HG03571 (cell line): ENCODE data around the gene TRIM47.
"Not testable (repeated sequence)": the region's sequence is repeated elsewhere in the genome, so short reads cannot be mapped to it uniquely, and the experiment has no call there.

Experiments used
- ATAC-seq: cut with Tn5 transposase; IDR thresholded peaks from one replicate; pipeline ENCODE4 v1.9.1; 2021; ENCODE audit not compliant: unreplicated experiment

The TRIM47 gene

DNA sequence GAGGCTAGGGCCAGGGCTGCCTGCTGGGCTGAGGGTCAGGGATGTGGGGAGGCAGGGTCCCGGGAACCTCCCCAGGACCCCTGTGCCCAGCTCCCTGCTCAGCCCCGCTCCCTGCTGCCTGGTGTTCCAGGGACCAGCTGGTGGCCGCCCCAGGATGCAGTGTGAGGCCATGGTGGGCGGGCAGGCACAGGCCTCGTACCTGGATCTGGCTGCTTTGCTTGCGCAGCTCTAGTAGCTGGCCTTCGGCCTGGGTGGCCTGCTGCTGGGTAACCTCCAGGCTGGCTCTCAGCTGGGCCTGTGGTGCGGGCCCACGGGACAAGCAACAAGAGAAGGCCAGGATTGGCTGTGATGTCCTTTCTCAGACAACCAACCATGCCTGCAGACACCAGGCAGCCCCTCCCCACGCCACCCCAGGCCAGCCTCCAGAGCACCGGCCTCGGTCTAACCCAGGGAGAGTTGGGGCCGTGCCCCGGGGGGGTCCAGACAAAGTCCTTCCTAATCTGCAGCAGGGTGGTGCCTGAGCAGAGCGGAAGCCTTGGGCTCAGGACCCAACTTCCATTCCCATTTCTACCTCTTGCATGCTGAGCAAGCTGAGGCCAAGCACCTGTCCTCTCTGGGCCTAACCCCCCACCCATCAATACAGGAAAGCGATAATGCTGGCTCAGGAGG lies 14.3 kb upstream of the TRIM47 start:
- ATAC-seq, result no peak

DNA sequence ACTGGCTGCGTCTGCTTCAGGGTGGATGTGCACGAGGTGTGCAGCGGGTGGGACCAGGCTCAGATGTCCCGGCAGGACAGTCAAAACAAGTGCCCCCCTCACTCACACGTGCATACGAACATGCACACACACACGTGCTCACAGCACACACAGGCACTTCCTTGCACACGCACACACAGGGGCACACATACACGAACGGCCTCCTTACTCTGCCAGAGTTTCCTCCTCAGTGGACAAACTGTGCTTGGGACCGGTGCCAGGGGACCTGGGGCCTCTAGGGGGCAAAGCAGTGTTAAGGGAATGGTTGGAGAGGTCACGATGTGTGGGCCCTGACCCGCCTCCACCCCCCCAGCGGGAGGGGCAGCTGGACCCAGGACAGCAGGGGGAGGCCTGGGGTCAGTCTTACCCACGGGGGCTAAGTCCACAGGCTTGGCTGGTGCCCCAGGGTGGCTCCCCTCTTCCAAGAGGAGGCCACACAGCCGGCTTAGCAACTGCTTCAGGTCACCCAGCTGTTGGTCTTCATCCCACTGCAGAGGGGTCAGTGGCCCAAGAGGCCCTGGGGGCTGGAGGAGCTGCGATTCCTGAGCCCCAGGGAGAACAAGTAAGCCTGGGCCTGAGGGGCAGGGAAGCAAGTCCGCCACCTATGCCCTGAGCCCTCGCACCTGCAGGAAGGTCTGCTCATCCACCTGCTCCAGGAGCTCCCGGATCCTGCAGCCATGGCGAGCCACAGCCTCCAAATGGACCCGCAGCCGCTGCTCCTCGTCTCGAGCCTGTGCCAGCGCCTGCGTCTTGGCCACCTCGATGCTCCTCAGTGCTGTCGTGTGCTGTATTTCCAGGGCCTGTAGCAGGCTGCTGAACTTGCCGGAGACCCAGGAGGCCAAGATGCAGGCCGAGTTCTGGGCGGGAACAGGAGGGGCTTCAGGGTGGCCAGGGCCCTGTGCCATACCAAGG lies 13.5 kb upstream of the TRIM47 start:
- no peak for ATAC-seq

DNA sequence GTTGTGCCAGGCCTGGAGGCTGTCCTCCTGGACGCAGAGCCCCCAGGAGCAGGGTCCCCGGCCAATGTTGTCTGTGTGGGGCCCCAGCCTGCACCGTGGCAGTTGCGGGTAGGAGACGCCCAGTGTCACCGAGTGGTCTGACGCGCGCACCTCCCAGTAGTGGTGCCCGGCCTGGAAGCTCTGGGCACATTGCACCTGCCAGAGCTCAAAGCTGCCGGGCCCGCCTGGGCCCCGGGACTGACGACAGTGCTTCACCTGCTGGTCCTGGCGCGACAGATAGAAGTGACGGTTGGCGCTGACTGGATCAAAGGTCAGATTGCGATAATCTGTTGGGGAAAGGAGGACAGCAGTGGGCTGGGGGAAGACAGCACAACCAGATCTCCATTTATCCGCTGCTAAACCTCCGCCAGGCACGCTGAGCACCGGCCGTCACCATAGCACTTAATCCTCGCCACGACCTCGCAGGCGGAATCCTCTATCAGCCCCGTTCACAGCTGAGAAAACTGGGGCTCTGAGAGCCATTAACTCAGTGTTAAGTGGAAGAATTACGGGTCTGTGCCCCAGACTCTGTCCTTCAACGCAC lies 12.7 kb upstream of the TRIM47 start:
- no peak for ATAC-seq

DNA sequence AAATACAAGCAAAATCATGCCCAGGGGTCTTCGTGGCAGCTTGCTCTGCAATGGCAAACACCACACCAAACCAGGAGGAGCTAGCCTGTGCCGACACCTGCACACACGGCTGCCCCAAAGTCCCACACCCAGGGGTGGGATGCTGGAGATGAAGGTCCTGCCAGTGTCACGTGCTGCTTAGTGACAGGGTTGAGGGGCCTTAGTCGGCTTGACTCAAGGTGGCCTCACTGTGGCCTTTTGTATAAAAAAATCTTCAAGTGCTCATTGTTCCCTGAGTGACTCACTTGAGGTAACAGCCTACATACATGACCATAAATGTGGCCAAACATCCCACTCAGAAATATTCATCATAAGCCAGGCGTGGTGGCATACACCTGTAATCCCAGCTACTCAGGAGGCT lies 11.1 kb upstream of the TRIM47 start:
- no peak for ATAC-seq

DNA sequence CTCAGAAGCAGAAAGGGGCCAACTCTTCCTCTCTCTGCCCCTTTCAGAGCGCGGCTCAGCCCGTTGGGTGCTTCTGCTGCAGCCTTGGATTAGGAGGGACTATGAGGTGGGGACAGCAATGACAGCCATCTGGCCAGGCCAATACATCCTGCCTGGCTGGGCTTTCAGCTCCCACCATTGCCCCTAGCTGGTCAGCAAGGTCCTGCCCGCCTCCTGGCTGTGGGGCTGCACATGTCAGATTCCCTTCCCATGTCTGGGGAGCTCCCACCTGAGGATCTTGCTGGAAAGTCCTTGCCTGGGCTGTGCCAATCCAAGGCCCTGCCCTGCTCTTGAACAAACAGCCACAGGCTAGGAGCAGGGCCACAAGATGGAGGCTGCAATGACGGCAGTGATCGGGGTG lies 10.1 kb upstream of the TRIM47 start:
- no peak for ATAC-seq

DNA sequence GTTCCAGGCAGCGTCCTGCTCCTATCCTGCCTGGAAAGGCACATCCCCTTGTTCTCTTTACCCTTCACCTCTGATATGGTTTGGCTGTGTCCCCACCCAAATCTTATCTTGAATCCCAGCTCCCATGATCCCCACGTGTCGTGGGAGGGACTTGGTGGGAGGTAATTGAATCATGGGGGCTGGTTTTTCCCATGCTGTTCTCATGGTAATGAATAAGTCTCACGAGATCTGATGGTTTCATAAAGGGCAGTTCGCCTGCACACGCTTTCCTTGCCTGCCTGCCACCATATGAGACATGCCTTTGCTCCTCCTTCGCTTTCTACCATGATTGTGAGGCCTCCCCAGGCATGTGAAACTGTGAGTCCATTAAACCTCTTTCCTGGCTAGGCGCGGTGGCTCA lies 7.5 kb upstream of the TRIM47 start:
- not testable (repeated sequence) for ATAC-seq

DNA sequence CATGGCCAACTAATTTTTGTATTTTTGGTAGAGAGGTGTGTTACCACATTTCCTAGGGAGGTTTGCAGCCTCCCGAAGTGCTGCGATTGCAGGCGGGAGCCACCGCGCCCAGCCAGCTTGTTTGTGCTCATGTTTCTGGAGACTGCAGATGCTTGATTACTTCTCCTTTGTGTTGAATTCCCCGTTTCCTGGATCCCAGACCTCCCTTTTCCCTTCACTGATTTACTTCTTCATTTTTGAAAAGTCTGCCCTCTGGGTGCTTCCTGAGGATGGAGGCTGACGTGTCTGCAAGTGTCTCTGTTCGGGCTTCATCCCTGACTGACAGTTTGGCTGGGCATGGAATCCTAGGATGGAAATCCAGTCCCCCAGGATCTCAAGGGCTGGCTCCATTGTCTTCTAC lies 7.0 kb upstream of the TRIM47 start:
- ATAC-seq, result no peak

DNA sequence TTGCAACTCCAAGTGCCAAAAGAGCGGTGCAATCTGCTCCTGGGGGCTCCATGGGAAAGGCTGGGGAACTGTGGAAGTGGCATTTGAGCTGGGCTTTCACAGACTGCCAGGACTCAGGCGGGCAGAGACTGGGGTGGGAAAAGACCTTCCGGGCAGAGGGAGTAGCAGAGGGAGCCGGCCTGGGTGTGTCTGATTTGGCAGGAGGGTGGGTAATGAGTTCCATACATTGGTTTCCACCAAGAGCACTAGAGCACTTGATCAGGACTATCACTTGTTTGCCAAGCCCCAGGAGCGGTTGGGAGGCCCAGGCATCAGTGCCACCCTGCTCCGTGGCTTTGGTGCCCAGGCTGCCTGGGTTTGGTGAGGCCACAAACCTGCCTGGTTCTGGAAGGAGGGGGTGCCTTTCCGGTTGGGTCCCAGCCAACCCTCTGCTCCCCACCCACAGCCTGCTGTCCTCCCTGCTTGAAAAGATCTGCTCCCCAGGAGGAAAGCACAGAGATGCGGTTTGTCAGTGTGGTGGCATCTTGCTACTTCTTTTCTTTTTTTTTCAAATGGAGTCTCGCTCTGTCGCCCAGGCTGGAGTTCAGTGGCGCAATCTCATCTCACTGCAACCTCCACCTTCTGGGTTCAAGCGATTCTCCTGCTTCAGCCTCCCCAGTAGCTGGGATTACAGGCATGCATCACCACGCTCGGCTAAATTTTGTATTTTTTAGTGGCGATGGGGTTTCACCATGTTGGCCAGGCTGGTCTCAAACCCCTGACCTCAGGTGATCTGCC lies 3.5 kb upstream of the TRIM47 start:
- no peak for ATAC-seq

DNA sequence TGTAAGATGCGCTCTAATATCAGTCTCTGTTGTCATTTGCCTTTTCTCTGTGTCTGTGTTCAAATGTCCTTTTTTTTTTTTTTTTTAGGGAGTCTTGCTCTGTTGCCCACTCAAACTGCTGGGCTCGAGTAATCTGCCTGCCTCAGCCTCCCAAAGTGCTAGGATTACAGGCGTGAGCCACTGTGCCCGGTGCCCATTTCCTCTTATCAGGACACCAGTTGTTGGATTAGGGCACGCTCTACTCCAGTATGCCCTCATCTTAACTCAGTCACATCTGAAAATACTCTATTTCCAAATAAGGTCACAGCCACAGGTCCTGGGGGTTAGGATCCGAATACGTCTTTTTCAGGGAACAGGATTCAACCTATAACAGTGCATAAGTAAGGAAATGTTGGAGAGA lies 1.9 kb upstream of the TRIM47 start:
- ATAC-seq, result no peak

DNA sequence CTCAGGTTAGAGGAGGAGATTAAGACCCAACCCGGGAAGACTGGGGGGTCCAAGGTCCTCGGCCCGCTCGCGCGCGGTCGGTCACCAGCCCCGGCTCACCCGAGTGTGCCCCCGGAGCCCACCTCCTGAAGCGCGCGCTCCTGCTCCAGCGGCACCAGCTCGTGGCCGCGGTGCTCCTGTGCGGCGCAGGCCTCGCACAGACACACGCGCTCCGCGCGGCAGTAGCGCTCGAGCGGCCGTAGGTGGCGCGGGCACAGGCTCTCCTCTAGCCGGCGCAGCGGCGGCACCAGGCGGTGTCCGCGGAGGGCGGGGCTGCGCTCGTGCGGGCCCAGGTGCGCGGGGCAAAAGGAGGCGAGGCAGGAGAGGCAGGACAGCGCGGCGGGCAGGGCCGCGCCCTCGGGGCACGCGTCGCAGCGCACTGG lies 618 bp downstream of the TRIM47 start:
- no peak for ATAC-seq

DNA sequence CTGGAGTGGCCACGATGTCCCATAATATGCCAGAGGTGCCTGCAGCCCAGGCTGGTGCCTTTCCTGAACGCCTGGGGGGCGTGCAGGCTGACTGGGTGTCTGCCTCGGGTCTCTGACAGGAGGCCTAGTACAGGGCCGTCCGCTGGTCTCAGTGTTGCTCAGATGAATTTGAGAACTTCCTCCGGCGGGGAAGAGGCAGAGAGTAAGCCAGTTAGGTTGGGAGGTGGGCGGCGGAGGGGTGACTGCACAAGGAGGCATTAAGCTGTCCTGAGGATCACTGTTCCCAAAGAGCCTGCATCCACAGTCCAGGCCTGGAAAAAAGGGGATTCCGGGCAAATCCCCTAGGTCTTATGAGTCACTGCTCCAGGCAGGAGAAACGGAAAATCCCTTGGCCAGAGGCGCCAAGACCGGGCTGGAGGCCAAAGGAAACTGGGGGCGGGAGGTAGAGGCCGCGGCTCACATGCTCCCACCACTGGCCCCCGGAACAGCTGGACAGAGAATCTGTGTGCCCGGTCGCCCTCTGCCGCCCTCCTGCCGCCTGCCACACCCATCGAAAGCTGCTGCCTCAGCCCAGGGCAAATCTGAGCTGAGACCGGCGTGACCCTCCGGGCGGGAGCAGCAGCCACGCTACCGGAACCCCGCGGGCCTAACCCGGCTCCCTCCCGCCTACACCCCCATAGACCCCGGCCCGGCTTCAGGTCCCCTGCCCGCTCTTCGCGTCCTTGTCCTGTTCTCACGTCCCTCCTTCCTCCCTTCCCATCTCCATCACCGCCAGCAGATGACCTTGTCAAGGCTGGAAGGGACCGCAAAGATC lies 1.2 kb downstream of the TRIM47 start:
- no peak for ATAC-seq

DNA sequence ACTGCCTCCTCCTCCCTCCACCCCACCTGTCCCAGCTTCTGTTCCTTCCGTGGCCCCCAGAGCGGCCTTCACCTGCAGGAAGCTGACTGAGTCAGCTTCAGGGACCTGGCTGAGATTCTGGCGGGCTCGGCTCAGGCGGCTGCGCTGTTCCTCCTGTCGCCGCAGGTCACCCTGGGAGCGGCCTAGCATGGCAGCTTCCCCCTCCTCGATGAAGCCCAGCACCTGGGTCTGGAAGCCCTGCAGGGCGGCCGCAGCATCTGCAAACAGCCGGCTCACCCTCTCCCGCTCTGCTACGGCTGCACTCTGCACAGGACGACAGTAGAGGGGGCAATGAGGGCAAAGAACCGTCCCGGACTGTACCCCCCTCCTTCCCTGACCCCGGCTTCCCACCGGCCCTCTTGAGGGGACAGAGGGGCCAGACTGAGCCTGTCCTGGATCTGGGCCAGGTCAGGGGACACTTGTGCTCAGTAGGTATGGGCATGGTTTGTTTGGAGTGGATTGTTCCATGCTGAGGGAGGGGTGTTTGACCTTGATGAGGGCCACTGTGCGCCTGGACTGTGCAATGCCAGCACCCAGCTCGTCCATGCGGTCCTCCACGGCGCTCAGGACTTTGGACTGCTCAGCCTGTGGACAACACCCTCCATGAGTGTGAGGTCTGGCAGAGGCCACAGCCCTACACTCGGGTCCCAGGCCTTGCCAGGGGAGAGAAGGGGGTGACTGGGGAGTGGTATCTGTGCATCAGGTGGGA lies 2.0 kb downstream of the TRIM47 start:
- no peak for ATAC-seq

DNA sequence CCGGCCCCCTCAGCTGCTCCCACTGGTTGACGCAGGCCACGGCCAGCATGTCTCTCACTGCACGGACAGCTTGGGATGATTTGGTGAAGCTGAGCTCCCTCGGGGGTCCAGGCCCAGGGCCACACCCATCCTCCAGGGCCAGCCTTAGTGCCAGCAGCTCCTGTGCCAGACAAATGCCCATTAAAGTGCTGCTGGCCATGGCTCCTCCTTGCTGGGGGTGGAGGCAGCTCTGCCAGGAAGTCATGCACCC lies 2.5 kb downstream of the TRIM47 start:
- ATAC-seq, result no peak

DNA sequence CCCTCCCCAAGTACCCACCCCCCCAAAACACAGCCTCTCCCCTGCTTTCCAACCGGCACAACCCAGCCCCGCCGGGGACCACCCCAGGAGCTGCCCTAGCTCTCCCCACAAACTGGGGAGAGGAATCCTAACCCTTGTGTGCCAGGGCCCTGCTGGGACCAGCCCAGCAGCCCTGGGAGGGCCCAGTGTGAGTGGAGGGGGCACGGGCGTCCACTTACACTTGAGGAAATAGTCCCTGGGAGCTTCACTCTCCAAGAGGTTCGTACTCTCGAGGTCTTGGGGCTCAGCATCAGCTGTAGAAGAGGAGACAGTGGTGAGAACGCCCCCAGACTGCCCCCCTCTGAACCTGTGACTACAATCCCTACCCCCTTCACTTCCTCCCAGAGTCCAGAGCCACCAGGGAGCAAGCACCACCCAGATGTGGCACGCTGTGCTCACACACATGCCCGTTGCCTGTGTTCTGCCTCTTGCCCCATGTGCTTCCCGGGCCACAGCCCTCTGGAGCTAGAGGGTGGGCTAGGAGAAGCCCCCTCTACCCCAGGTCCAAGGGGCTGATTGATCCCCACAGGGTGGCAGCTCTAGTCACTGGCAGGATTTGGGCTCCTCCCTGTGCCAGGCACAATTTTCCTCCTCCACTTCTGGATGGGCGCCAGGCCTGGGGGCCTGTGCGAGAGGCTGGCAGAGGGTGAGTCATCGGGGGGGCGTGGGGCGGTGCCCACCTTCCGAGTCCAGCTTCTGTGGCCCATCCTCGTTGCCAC lies 3.0 kb downstream of the TRIM47 start:
- no peak for ATAC-seq

DNA sequence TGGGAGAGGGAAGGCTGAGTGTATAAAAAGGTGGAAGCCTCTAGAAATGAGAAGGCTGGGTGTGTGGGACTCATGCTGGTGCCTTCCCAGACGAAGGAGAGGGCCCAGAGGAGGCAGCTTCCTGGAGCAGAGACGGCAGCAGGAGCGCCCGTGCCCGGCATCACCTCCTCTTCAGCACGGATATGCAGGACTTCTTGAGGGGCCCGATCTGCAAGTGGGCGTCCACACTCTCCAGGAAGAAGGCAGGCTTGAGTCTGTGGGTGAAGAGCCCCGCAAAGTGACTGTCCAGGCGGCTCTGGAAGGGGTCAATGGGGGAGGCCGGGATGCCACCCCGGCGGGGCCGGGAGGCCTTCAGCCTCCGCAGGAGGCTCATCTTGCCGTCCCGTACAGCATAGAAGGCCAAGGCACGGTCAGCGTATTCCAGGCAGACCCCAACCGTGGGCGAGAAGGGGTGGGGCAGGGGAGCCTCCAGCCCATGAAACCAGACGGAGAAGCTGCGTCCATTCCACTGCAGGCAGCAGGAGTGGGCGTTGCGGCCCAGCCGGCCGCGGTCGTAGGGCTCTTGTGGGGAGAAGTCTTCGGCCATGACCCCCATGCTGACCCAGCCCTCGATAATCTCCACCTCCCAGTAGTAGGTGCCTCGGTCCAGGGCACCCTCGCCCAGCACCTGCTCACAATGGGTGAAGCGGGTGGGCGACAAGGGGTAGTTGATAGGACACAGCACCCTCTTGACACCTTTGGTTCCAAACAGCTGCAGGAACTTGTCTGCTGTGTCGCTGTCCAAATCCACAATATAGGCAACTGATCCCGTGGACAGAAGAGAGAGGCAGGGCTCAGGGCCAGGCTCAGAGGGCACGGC lies 3.8 kb downstream of the TRIM47 start:
- ATAC-seq, result no peak

DNA sequence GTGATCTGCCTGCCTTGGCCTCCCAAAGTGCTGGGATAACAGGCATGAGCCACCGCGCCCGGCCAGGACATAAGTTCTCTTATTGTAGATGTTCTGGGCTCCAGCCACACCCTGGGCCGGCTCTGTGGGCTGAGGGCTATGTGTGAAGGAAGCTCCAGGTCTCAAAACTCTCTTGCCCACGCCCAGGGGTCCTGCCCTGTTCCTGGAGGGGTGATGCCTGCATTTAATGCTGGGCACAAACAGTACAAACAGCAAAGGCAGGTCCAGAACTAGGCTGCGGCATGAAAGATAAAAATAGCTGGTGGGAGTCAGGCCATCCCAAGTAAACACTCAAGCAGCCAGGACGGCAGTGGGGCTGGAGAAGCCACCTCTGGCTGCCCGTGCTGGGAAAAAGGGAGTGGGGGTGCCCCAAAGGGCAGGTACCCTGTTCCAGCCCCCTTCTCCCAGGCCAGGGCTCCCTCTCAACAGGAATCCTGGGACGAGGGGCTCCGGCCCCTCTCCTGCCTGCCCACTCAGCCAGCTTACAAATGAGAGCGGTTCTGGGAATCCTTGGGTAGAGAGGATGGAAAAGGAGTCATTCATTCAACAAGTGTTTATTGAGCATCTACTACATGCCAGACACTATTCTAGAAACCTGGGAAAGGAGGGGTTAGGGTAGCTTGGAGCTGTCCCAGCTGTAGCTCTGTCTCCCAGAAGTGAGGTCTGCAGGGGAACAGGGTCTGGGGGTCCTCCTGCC lies 4.6 kb downstream of the TRIM47 start:
- no peak for ATAC-seq

DNA sequence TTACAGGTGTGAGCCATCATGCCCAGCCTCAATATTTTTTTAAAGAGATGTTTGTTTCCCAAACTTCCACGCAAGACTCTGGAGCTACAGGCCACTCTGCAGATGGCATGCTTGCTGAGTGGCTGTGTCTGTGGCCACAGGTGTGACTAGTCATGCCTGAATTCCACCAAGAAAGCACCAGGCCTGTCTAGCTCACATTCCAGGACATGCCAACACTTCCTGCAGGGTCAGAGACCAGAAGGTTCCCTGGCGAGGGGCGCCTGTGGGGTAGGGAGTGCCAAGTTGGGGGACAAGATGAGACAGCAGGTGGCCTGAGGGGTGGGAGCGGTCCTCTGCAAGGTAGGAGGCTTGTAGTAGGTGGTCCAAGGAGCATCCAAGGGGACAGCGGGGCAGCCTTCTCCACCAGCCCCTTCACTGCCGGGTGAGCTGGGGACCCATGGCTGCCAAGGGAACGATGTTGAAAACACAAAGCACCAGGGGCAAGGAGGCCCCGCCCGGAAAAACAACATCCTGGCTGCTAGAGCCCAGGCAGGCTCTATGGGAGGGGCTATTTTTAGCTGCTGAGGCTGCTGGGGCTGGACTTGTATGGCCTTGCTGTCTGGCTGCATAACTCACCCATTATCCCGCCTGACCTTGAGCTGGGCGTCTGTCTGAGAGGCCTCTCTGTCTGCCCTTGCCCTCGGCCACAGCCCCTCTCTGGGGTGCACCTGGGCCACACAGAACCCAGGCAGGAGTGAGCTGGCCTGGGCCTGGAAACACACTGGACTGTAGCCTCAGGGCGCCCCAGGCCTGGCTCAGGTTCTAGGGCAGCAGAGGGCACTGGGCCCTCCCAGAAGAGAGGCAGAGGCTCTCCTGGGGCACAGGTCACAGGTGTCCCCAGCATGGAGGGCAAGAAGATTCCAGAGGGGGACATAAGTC lies 5.7 kb downstream of the TRIM47 start:
- ATAC-seq, result no peak
